GM19463 (cell line): ENCODE measurements around the gene PRDX1.
A peak's percentile ranks its signal among the peaks of the same experiment; 100 is the strongest.
"Not testable (repeated sequence)": the region's sequence is repeated elsewhere in the genome, so short reads cannot be mapped to it uniquely, and the experiment has no call there.

Experiments
- ATAC-seq: cut with Tn5 transposase; IDR thresholded peaks from one replicate; pipeline ENCODE4 v1.9.1; 2021; ENCODE audit warnings: mild to moderate bottlenecking, moderate library complexity; ENCODE audit not compliant: unreplicated experiment

The PRDX1 gene

DNA sequence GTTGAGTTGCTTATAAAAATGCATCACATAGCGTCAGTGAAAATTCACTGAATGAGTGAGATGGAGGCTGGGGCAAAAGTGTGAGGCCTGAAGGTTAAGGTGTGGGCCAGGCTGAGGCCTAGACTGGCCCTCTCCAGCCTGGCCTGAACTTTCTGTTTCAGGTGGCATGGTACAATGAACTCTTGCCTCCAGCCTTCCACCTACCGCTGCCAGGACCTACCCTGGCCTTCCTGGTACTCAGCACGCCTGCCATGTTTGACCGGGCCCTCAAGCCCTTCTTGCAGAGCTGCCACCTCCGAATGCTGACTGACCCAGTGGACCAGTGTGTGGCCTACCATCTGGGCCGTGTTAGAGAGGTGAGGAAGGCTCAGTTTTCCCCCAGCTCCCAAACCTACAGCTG, 14.5 kb downstream of the PRDX1 start:
- no peak for ATAC-seq

DNA sequence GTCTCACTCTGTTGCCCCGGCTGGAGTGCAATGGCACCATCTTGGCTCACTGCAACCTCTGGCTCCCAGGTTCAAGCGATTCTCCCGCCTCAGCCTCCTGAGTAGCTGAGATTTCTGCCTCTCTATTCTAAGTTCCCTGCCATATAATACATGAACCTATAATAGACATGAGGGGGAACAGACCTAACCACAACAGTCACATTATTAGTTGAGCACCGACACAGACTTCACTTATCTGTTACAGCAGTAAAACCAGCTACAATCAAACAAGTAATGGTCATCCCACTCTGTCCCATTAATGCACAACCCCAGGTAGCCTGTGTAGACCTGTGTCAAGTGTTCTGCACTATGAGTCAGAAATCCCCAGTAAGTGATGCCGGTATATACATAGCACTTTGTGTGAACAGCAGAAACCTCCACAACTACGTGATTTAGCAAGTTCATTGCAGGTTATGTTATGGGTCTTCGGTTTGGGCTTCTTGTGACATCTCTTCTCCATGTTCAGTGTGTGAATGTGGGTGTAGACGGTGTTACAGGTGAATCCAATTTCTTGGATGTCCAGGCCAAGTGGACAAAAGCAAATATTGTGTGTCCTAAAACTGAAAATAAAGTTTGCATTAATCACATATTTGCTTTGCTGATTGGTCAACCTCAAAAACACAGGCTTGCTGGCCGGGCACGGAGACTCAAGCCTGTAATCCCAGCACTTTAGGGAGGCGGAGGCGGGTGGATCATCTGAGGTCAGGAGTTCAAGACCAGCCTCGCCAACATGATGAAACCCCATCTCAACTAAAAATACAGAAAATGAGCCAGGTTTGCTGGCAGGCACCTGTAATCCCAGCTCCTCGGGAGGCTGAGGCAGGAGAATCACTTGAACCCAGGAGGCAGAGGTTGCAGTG, 18.0 kb downstream of the PRDX1 start:
- no peak for ATAC-seq

- no peak for ATAC-seq
Observed at GRCh38 chr1:45501505-45501859, 20.2 kb downstream of the PRDX1 start.

- no peak for ATAC-seq
Observed at GRCh38 chr1:45499415-45499769, 22.3 kb downstream of the PRDX1 start.

GRCh38 chr1:45498279-45498678, 23.4 kb downstream of the PRDX1 start:
- ATAC-seq, result no peak

GRCh38 chr1:45493116-45493697, 28.5 kb downstream of the PRDX1 start:
- ATAC-seq, result no peak

- ATAC-seq, result no peak
Observed at GRCh38 chr1:45492691-45493090, 29.0 kb downstream of the PRDX1 start.

DNA sequence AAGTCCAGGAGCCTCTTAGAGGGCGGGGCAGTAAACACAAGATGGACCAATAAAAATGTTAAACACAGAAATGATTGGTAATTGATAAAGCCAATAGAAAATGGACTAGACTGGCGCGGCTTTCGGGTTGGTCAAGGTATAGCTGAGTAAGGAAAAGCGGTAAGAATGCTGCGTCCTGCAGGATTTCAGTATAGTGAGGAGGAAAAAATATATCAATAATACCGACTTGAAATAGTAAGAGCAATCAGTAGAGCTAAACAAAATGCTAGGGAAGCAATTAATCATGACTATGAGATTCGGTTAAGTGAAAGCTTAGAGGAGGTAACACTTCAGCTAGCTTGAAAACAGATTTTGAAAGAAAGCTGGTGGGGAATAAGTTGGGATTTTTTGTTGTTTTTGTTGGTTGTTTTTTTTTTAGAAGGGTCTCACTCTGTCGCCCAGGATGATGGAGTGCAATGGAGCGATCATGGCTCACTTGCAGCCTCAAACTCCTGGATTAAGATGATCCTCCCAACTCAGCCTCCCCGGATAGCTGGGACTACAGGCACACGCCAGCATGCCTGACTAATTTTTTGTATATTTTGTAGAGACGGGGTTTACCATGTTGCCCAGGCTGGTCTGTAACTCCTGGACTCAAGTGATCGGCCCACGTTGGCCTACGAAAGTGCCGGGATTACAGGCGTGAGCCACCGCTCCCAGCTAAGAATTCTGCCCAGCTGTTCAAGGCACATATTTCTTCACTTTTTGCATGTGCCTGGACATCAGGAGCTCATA, 30.0 kb downstream of the PRDX1 start:
- no peak for ATAC-seq

DNA sequence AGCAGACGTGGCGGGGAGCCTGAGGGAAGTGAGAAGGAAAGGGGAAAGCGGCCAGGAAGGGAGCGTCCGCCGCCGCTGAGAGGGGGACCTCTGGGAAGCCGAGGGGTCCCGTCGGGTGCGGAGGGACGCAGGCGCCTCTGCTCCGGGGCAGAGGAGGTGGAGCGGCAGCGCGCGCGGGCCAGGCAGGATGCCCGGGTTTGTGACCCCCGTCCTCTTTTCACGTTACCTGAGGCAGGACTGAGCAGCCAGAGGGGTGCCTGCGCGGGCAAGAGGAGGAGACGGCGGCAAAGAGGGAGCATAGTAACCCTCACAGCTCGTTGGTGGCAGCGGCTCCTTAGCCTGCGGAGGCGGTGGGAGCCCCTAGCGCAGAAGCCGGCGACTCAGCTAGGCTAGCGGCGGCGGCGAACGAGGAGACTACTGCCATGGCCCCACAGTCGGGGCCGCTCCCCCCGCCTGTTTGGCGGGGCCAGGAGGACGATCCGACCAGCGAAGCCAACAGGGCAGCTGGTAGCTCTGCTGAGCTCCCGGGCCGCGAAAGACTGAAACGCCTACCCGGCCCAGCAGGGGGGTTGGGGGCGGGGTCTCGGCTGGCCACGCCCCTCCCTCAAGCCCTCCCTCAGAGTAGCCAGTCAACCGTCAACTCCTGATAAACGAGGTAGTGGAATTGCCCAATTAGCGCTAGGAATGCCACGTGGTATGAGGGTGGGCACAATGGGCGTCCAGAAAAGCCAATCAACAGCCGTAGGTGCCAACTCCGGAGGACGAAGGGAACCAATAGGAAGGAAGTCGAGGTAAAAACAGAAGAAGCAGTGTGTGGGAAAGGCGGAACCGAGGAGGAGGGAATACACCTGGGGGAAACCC, 30.8 kb downstream of the PRDX1 start, which contains the start of gene TESK2:
Gene TESK2 (minus strand): TSS at position 538 of the 861 bp plus-strand sequence. CDS start 33,378 bp downstream, outside the sequence.
- ATAC-seq, result peak; percentile 87

DNA sequence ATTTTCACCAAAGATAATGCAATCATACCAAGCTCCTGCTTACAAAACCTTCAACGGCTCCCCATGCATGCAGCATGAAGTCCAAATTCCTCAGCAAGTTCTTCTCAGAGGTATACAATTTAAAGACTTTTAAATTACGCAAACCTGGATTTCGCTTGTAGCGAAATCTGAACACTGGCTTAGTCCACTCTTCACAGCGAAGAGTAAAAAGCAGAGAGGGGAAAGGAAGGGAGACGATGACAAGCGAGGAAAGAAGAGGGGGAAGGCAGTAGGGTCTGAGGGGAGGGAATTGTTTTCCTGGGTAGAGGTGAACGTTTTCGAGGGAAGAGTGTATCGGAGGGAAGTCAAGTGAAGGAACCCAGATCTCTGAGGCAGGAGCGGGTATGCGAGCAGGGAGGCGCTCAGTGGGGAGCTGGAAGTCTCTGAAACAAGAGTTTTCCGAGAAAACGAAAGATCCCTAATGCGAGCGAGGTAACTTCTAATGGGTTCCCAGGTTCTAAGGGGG, 31.5 kb downstream of the PRDX1 start:
- ATAC-seq, result no peak

GRCh38 chr1:45489379-45489778, 32.3 kb downstream of the PRDX1 start:
- ATAC-seq, result not testable (repeated sequence)

GRCh38 chr1:45488666-45489377, 32.9 kb downstream of the PRDX1 start:
- no peak for ATAC-seq

DNA sequence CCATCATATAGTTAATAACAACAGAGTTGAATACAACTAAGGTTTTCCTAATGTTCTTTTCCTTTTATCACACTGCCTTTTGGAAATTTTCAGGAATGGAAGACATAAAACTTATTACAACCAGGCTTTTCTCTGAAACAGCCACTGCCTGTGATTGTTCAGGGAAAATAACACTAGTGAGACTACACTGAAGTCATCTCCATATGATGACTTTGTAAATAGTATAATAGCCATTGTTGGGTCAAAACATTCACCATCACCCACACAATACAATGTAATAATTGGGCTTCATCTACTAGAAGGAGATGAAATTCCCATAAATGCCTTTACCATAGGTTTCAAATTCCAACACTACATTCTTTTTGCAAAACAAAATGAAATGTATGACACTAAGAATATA, 35.7 kb downstream of the PRDX1 start:
- no peak for ATAC-seq

GRCh38 chr1:45479039-45479748, 42.5 kb downstream of the PRDX1 start:
- ATAC-seq, result no peak

- ATAC-seq, result no peak
Observed at GRCh38 chr1:45478121-45478814, 43.4 kb downstream of the PRDX1 start.

GRCh38 chr1:45477646-45478045, 44.0 kb downstream of the PRDX1 start:
- no peak for ATAC-seq

GRCh38 chr1:45474194-45474593, 47.5 kb downstream of the PRDX1 start:
- ATAC-seq, result not testable (repeated sequence)

GRCh38 chr1:45473302-45473701, 48.4 kb downstream of the PRDX1 start:
- no peak for ATAC-seq
